Psoas muscle (tissue), 8 donors: ENCODE data around the gene TLL1. TPM values are rescaled to one million over a fixed set of nuclear protein-coding genes. Genes with fewer than 3 reads are reported as not detected.

Source experiments
- ATAC-seq, 4 donors: fragments of 200-7000 bp; cut with Tn5 transposase; one replicate each; pipeline ENCODE4 v1.9.1; 2020; ENCODE audit warnings: moderate library complexity in 3 of 4, mild to moderate bottlenecking in 2 of 4
- DNase-seq, 2 donors: peaks; one replicate each; pipeline ENCODE4 v3.0.0-alpha.2; 2020
- H3K27ac ChIP-seq: fragments of 200-600 bp; one replicate; pipeline ENCODE4 v1.8.0; 2022
- H3K27me3 ChIP-seq, 3 donors: fragments of 200-600 bp in 1 of 3; one replicate each; pipeline versions ENCODE4 v1.6.1 to v1.8.0; 2013 to 2022; ENCODE audit warnings: low read length in 2 of 3, mild to moderate bottlenecking in 2 of 3, moderate library complexity in 1 of 3; ENCODE audit not compliant: insufficient read depth in 3 of 3
- H3K36me3 ChIP-seq, 2 donors: fragments of 200-600 bp in 1 of 2; one replicate each; pipeline versions ENCODE4 v1.6.1 to v1.8.0; 2013 to 2022; ENCODE audit warnings: low read depth in 1 of 2, mild to moderate bottlenecking in 1 of 2, moderate library complexity in 1 of 2; ENCODE audit not compliant: insufficient read depth in 1 of 2
- H3K4me1 ChIP-seq: fragments of 200-600 bp; one replicate; pipeline ENCODE4 v1.8.0; 2022
- H3K4me3 ChIP-seq: fragments of 200-600 bp; one replicate; pipeline ENCODE4 v1.8.0; 2022; ENCODE audit warnings: mild to moderate bottlenecking
- H3K9me3 ChIP-seq: fragments of 200-600 bp; one replicate; pipeline ENCODE4 v1.8.0; 2022
- CTCF ChIP-seq: fragments of 200-600 bp; IDR thresholded peaks from one replicate; pipeline ENCODE4 v1.8.0; 2022; ENCODE audit warnings: antibody characterized with exemption
- WGBS, 3 donors: extraction: QIAGEN DNeasy Blood & Tissue Kit; methylation state at CpG; one replicate each; pipeline versions ENCODE4 v1.1.6 to v1.1.7; 2013; 5-methylcytosine and 5-hydroxymethylcytosine counted together
- intact Hi-C, 2 donors: fragments of 100-400 bp; cut with DNase I; formaldehyde crosslinking; loops; one replicate each; pipeline versions ENCODE4 v1.11.0 to v1.14.2; 2022
- polyA plus RNA-seq, 3 donors: library from polyadenylated mRNA; stranded (reverse); fragments of 200-250 nt; gene quantifications; one replicate each; pipeline ENCODE4 v1.2.3, GENCODE V29; 2013
- total RNA-seq, 4 donors: library from RNA; stranded (reverse); fragmentation: NEBNext Ultra II Directional in 2 of 4; extraction: Animal tissue kit (Norgen Biotek cat#: 25700) in 2 of 4; gene quantifications; one replicate each; pipeline versions ENCODE4 v1.2.1 to v1.2.4, GENCODE V29; 2021 to 2023
- donor health status: healthy with polysubstance abuse.
- donor health status: DM: no; HTN: no; CAD: no; lungs with moderate emphysema.
- donor health status: Bipolar disorder and iron deficiency.
- donor health status: healthy.
- donor health status: DM: yes; HTN: yes; CAD: no.
- donor health status: DM: no; HTN: no; CAD: no.
- donor health status: DM: no; HTN: no; CAD: no.
- donor health status: DM: yes; HTN: yes; CAD: no.

Gene TLL1
- total and polyA plus RNA-seq, 7 donors: 0.23 to 0.89 (median 0.54) TPM

DNA sequence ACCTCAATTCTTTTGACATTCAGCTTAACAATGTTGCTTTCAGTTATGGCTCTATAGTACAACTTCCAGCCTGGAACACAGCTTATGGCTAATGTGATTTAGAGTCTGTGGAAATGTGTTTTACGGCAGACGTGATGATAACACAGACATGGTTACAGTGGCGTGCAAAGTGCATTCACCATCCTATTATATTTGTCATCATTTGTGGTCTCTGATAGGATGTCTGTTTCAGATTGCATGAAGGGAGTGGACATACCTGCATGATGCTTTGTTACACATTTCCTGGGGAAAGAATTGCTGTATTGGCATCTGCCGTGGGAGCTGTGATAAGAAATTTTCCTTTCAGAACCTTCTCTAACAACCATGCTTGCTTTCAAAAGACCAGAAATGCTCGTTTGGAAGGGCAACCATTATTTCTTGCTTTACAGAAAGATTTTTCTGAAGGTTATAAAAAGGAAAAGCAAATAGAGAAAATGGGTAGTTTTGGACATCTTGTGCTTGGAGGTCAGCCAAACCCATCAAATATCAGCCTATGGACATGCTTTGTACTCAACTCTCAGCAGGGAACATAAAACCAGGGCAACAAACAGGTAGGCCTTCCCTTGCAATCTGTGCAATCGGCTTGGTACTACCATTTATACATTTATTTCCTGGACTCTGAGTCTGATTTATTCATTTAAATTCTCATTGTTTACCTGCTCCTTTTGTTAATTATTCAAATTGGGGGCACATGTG, 273.9 kb downstream of the TLL1 start:
- H3K27ac ChIP-seq: no peak overlapping the region
- H3K9me3 ChIP-seq: no peaks in the 10 kb centered on the region
- H3K4me1 ChIP-seq: no peaks in the 10 kb centered on the region
- H3K4me3 ChIP-seq: no peak overlapping the region
- peaks cover 0 to 2% (median 0%) of the 10 kb centered on the region in 3 donors for H3K27me3 ChIP-seq
- intact Hi-C loops: no loop called here
- TF ChIP-seq CTCF: no peak
- WGBS, 3 donors: 46 to 54% (median 53%) methylated on average over 6 of the region's 6 CpGs
- ATAC-seq (no peak), DNase-seq (no peak)
- no peaks in the 10 kb centered on the region for H3K36me3 ChIP-seq
